Measurements from ENCODE around the gene ELAVL4. TPM values are rescaled to one million over a fixed set of nuclear protein-coding genes. Genes with fewer than 3 reads are reported as not detected.

ELAVL4 gene
- total and polyA plus RNA-seq, 2 donors (not counting 1 experiment from before 2014, with no cell fraction given) = not detected

- Histone ChIP-seq H3K9ac (ENCODE audit: insufficient read depth, low read length) (no peak overlapping the region), H3K36me3 (ENCODE audit: control insufficient read depth, insufficient read depth, low read length) (no peaks in the 10 kb centered on the region), H3K4me2 (ENCODE audit: extremely low read depth, insufficient read depth, low read length) (no peak overlapping the region), H2AFZ (ENCODE audit: low read length) (no peak overlapping the region), H3K27me3 (ENCODE audit: control insufficient read depth, insufficient read depth, low read length) (no peaks in the 10 kb centered on the region), H4K20me1 (ENCODE audit: control insufficient read depth, extremely low read depth, insufficient read depth, low read length) (no peaks in the 10 kb centered on the region), H3K4me3 (replicated peaks in 1 of 4; ENCODE audit: control extremely low read depth in 1 of 4, insufficient read depth in 1 of 4, low read depth in 3 of 4, low read length in 4 of 4) (no peak overlapping the region), H3K27ac (ENCODE audit: insufficient read depth, low read length) (no peak overlapping the region), H3K9me3 (ENCODE audit: control insufficient read depth, insufficient read depth, low read depth, low read length) (no peaks in the 10 kb centered on the region), H3K4me1 (ENCODE audit: control insufficient read depth, extremely low read depth, insufficient read depth, low read length) (no peaks in the 10 kb centered on the region), H3K79me2 (ENCODE audit: control insufficient read depth, insufficient read depth, low read length) (no peaks in the 10 kb centered on the region)
- TF ChIP-seq EZH2 (IDR thresholded peaks at IDR 0.05; ENCODE audit: low read length, missing control alignments) = no peak
- TF ChIP-seq, protein P1, sequence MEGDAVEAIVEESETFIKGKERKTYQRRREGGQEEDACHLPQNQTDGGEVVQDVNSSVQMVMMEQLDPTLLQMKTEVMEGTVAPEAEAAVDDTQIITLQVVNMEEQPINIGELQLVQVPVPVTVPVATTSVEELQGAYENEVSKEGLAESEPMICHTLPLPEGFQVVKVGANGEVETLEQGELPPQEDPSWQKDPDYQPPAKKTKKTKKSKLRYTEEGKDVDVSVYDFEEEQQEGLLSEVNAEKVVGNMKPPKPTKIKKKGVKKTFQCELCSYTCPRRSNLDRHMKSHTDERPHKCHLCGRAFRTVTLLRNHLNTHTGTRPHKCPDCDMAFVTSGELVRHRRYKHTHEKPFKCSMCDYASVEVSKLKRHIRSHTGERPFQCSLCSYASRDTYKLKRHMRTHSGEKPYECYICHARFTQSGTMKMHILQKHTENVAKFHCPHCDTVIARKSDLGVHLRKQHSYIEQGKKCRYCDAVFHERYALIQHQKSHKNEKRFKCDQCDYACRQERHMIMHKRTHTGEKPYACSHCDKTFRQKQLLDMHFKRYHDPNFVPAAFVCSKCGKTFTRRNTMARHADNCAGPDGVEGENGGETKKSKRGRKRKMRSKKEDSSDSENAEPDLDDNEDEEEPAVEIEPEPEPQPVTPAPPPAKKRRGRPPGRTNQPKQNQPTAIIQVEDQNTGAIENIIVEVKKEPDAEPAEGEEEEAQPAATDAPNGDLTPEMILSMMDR (conservative IDR thresholded peaks at IDR 0.05 in 1 of 2, IDR thresholded peaks at IDR 0.05 in 1 of 2; ENCODE audit: low read depth in 1 of 2, low read length in 2 of 2) = no peak
- DNase-seq (ENCODE audit: low read depth in 2 of 2) = no peak
These were observed 65.4 kb downstream of the ELAVL4 start for GRCh38 chr1:50174101-50174500.

DNA sequence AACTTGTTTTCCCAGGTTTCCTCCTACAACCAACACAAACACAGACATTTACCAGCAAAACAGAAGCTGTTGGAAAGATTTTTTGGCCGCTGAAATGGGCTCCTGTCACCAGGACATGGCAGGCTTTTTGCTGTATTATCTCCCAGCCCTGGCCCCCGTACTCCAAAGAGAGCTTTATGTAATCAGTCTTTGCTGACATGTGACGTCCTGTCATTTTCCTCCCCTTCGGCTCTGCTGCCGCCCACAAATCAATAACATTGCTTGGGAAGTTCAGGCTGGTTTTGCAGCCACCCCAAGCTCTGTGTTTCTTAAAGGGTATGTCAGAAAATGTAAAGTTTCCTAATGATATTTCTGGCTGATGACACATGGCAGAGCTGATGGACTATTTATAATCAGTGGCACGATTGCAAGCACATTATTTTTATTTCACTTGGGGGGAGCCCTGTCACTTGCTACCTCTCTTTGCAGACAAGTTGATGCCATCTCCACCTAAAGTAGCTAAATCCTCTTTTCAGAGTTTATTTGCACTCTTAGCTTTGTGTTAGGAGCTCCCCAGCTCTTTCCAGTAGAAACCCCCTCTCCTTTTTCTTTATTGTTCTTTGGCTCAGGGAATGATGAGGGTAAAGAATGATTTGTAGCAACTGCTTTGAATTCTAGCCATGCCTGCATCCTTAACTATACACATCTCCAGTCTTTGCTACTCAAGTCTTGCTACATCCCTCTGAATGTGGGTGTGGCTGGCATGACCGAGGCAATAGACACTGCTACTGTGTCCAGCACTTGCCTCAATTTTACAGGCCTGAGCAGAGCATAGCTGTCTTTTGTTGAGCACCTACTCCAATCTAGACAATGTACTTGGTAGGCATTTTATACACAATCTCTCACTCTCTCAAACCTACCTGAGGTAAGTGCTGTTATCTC lies 67.3 kb downstream of the ELAVL4 start:
- Histone ChIP-seq H3K4me2 (ENCODE audit: extremely low read depth, insufficient read depth, low read length) (no peak overlapping the region), H3K36me3 (ENCODE audit: control insufficient read depth, insufficient read depth, low read length) (no peaks in the 10 kb centered on the region), H3K4me1 (ENCODE audit: control insufficient read depth, extremely low read depth, insufficient read depth, low read length) (no peaks in the 10 kb centered on the region), H2AFZ (ENCODE audit: low read length) (no peak overlapping the region), H3K27ac (ENCODE audit: insufficient read depth, low read length) (no peak overlapping the region), H3K4me3 (replicated peaks in 1 of 4; ENCODE audit: control extremely low read depth in 1 of 4, insufficient read depth in 1 of 4, low read depth in 3 of 4, low read length in 4 of 4) (no peak overlapping the region), H3K27me3 (ENCODE audit: control insufficient read depth, insufficient read depth, low read length) (no peaks in the 10 kb centered on the region), H4K20me1 (ENCODE audit: control insufficient read depth, extremely low read depth, insufficient read depth, low read length) (no peaks in the 10 kb centered on the region), H3K79me2 (ENCODE audit: control insufficient read depth, insufficient read depth, low read length) (no peaks in the 10 kb centered on the region), H3K9ac (ENCODE audit: insufficient read depth, low read length) (no peak overlapping the region), H3K9me3 (ENCODE audit: control insufficient read depth, insufficient read depth, low read depth, low read length) (no peaks in the 10 kb centered on the region)
- TF ChIP-seq, protein P1 (conservative IDR thresholded peaks at IDR 0.05 in 1 of 2, IDR thresholded peaks at IDR 0.05 in 1 of 2; ENCODE audit: low read depth in 1 of 2, low read length in 2 of 2) = no peak
- TF ChIP-seq EZH2 (IDR thresholded peaks at IDR 0.05; ENCODE audit: low read length, missing control alignments) = no peak
- no peak for DNase-seq (ENCODE audit: low read depth in 2 of 2)

DNA sequence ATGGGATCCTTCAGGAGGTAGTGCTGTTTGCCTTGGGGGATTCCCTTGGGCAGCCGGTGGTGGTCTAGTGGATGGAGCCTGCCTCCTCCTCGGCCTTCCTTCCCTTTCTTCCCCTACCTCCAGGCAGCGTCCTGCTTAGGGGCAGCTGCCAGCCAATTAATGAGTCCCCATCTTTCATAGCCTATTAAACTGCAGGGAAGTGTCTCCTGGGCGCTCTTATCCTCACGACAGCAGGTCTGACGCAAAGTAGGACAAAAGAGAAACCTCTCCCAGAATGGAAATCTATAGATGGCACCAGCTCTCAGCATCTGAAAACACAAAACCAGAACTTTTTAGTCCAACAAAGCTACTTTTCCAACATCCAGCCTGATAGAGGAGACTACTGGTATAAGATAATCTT lies 69.3 kb downstream of the ELAVL4 start:
- H3K9me3 ChIP-seq (ENCODE audit: control insufficient read depth, insufficient read depth, low read depth, low read length) = no peaks in the 10 kb centered on the region
- no peak overlapping the region for H2AFZ ChIP-seq (ENCODE audit: low read length)
- no peak overlapping the region for H3K4me2 ChIP-seq (ENCODE audit: extremely low read depth, insufficient read depth, low read length)
- H3K9ac ChIP-seq (ENCODE audit: insufficient read depth, low read length) = no peak overlapping the region
- TF ChIP-seq, protein P1 (conservative IDR thresholded peaks at IDR 0.05 in 1 of 2, IDR thresholded peaks at IDR 0.05 in 1 of 2; ENCODE audit: low read depth in 1 of 2, low read length in 2 of 2) = no peak
- no peak for TF ChIP-seq EZH2 (IDR thresholded peaks at IDR 0.05; ENCODE audit: low read length, missing control alignments)
- no peaks in the 10 kb centered on the region for H3K79me2 ChIP-seq (ENCODE audit: control insufficient read depth, insufficient read depth, low read length)
- H3K27me3 ChIP-seq (ENCODE audit: control insufficient read depth, insufficient read depth, low read length) = no peaks in the 10 kb centered on the region
- no peak overlapping the region for H3K4me3 ChIP-seq (replicated peaks in 1 of 4; ENCODE audit: control extremely low read depth in 1 of 4, insufficient read depth in 1 of 4, low read depth in 3 of 4, low read length in 4 of 4)
- no peaks in the 10 kb centered on the region for H3K4me1 ChIP-seq (ENCODE audit: control insufficient read depth, extremely low read depth, insufficient read depth, low read length)
- no peak overlapping the region for H3K27ac ChIP-seq (ENCODE audit: insufficient read depth, low read length)
- no peaks in the 10 kb centered on the region for H4K20me1 ChIP-seq (ENCODE audit: control insufficient read depth, extremely low read depth, insufficient read depth, low read length)
- no peak for DNase-seq (ENCODE audit: low read depth in 2 of 2)
- no peaks in the 10 kb centered on the region for H3K36me3 ChIP-seq (ENCODE audit: control insufficient read depth, insufficient read depth, low read length)
